ENCODE measurements around the gene FIGLA. TPM values are rescaled to one million over a fixed set of nuclear protein-coding genes. Genes with fewer than 3 reads are reported as not detected.

Gene FIGLA
- total and polyA plus RNA-seq, 2 of the 8 experiments (the other 6 are each of a cell fraction or from before 2014, with no cell fraction given), result not detected

GRCh38 chr2:70767699-70768589, 22.5 kb downstream of the FIGLA start, which contains the start of gene ADD2 (continued):
- TF ChIP-seq CHD7 (IDR thresholded peaks at IDR 0.05; ENCODE audit: insufficient replicate concordance, low read length) (no peak), EGR1 (IDR thresholded peaks at IDR 0.05; ENCODE audit: borderline replicate concordance, low read depth, low read length) (no peak), PHF8 (conservative IDR thresholded peaks at IDR 0.05; ENCODE audit: low read depth, low read length) (peak; percentile 61), FOSL1 (IDR thresholded peaks at IDR 0.05; ENCODE audit: insufficient read depth, low read depth, low read length) (no peak), USF2 (IDR thresholded peaks at IDR 0.05; ENCODE audit: low read length) (no peak), NANOG (IDR thresholded peaks at IDR 0.05; ENCODE audit: insufficient read depth, low read depth, low read length, poor library complexity, severe bottlenecking) (no peak), BACH1 (IDR thresholded peaks at IDR 0.05; ENCODE audit: low read length) (no peak), SP2 (IDR thresholded peaks at IDR 0.05; ENCODE audit: low read length) (no peak)
